ENCODE results near the gene MAP6.

DNA sequence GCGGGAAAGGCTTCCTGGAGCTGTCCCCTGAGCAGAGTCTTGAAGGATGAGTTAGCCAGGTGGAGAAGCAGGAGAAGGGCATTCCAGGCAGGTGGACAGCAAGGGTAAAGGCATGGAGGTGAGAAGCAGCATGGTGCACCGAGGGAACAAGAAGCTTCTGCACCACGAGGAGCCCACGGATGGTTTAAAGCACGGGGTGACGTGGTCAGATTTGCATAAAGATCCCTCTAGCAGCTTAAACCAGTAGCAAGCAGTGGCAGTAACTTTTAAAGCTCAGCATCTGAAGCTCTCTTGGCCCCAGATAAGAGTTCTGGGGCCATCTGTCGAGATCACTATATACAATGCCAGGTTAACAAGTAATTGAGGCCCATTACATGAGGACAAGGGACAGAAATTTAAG lies 69.9 kb downstream of the MAP6 start:
- TF ChIP-seq, protein P1, sequence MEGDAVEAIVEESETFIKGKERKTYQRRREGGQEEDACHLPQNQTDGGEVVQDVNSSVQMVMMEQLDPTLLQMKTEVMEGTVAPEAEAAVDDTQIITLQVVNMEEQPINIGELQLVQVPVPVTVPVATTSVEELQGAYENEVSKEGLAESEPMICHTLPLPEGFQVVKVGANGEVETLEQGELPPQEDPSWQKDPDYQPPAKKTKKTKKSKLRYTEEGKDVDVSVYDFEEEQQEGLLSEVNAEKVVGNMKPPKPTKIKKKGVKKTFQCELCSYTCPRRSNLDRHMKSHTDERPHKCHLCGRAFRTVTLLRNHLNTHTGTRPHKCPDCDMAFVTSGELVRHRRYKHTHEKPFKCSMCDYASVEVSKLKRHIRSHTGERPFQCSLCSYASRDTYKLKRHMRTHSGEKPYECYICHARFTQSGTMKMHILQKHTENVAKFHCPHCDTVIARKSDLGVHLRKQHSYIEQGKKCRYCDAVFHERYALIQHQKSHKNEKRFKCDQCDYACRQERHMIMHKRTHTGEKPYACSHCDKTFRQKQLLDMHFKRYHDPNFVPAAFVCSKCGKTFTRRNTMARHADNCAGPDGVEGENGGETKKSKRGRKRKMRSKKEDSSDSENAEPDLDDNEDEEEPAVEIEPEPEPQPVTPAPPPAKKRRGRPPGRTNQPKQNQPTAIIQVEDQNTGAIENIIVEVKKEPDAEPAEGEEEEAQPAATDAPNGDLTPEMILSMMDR (IDR thresholded peaks at IDR 0.05 in 4 of 5, conservative IDR thresholded peaks at IDR 0.05 in 1 of 5): no peak
- TF ChIP-seq POLR2A (IDR thresholded peaks at IDR 0.05): no peak
